ENCODE data around the gene EXOC2. TPM values are rescaled to one million over a fixed set of nuclear protein-coding genes. Genes with fewer than 3 reads are reported as not detected.

The EXOC2 gene
- total RNA-seq, 2 donors from 2014 or later = 17.2 to 24.1 TPM

DNA sequence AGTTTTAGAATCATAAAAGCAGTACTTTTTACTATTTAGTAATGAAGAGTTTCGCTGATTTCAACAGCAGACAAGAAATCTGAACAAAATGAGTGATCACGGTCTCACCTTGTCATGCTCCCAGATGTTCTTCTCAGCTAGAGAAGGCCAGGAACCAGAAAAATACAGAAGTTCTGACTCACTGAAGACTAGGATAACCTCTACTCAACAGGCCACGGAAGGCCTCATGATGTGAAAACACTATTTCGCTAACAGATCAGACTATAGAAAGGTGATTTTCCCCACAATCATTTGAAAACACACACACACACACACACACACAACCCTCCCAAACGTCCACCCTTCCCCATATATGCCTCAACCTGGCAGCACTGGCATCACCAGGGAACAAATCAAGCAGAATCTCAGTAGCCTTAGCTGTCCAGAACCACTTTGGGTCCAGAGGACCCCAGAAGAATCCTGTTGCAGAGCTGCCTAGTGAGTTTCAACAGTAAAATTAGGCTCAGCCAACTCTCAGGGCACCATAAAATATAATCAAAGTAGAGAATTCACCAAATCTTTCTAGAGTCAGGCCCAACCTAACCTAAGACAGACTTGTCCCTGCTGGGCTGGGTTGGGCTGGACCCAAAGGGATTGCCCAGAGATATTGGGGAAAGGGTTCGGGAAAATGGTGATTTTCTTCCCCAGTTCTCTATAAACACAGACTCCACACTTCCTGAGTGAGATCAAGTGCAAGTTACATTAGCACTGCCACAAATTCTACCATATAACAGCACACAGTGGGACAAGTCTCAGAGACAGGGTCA lies 7.9 kb downstream of the EXOC2 start:
- no peak for ATAC-seq (ENCODE audit: insufficient number of reproducible peaks, low FRiP score, low read depth)
- Histone ChIP-seq H3K4me1 (ENCODE audit: control insufficient read depth in 1 of 2, low read depth in 2 of 2) (peaks cover 4 to 11% of the 10 kb centered on the region in 2 donors), H3K27ac (no peak overlapping the region)

DNA sequence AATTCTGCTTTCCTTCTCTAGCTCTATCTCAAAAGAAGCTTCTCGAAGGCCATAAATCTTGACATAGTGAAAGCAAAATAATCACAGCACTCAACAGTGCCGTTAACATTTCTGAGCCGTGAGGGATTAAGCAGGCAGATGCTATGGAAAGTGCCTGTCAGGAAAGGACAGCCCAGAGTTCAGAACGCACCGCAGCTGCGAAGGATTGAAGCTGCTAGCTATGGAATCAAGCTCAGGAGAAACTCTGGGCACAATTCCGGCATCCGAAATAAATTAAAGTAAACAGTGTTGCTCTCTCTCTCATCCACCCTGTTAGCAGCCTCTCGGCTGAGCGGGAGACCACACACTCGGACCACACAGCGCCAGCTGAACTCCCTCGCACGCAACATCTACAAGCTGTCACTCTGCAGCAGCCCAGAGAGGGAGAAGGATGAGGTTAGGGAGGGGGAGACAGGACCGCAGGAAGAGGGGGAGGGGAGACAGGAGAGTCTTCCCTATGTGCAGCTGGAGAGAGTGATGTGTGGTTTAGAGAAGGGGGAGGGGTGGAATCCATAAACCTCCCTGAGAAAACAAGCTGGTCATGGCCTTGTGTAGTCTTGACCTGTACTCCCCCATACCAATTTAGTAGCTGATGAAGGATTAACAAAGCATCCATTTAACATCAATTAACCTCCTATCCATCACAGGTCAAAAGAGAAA lies 9.0 kb downstream of the EXOC2 start:
- ATAC-seq (ENCODE audit: insufficient number of reproducible peaks, low FRiP score, low read depth) (no peak), DNase-seq (ENCODE audit: low spot score) (no peak)
- H3K27me3 ChIP-seq (replicated peaks; ENCODE audit: insufficient read depth) = no peaks in the 10 kb centered on the region
- peak overlapping the region; percentile 3 for H3K4me3 ChIP-seq
- no peaks in the 10 kb centered on the region for H3K9me3 ChIP-seq
- H3K36me3 ChIP-seq = no peaks in the 10 kb centered on the region
- TF ChIP-seq, protein P1, sequence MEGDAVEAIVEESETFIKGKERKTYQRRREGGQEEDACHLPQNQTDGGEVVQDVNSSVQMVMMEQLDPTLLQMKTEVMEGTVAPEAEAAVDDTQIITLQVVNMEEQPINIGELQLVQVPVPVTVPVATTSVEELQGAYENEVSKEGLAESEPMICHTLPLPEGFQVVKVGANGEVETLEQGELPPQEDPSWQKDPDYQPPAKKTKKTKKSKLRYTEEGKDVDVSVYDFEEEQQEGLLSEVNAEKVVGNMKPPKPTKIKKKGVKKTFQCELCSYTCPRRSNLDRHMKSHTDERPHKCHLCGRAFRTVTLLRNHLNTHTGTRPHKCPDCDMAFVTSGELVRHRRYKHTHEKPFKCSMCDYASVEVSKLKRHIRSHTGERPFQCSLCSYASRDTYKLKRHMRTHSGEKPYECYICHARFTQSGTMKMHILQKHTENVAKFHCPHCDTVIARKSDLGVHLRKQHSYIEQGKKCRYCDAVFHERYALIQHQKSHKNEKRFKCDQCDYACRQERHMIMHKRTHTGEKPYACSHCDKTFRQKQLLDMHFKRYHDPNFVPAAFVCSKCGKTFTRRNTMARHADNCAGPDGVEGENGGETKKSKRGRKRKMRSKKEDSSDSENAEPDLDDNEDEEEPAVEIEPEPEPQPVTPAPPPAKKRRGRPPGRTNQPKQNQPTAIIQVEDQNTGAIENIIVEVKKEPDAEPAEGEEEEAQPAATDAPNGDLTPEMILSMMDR (IDR thresholded peaks at IDR 0.05) = no peak
- no peak overlapping the region for H3K27ac ChIP-seq
- H3K4me1 ChIP-seq (ENCODE audit: control insufficient read depth in 1 of 2, low read depth in 2 of 2) = peaks cover 4 to 11% of the 10 kb centered on the region in 2 donors

More for the DNA sequence above, 7.9 kb downstream of the EXOC2 start:
- TF ChIP-seq, protein P1 (IDR thresholded peaks at IDR 0.05) = no peak
- Histone ChIP-seq H3K4me3 (no peak overlapping the region), H3K9me3 (no peaks in the 10 kb centered on the region), H3K36me3 (no peaks in the 10 kb centered on the region), H3K27me3 (replicated peaks; ENCODE audit: insufficient read depth) (no peaks in the 10 kb centered on the region)
- no peak for DNase-seq (ENCODE audit: low spot score)

DNA sequence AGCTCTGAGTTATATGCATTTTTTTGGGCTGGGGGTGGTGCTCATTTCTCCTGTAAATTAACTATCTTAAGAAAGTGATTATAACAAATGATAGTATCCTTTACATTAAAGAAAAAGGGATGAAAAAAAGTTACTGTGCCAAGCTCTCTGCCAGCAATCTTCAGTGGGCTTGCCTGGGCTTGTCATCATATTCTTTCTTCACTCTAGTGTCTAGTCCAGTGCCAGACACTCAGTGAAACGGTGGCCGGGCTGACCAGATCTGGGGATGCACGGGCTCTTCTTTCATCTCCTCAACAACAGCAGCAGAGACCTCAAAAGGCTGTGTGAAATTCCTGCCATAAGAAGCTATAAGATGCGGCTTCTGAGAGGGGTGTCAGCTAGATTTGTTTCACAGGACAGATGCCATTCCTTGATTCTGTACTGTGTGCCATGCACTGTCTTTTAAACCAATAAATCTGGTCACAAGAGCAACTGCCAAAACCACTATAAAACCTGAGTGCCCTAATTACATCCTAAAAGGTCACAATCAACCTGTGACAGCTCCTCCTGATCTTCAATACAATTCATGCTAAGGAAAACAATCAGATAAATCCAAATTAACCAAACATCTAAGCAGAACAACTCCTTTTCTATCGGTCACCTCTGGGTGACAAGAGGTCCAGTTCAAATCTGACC lies 12.1 kb downstream of the EXOC2 start:
- Histone ChIP-seq H3K4me3 (no peak overlapping the region), H3K27ac (no peak overlapping the region), H3K4me1 (ENCODE audit: control insufficient read depth in 1 of 2, low read depth in 2 of 2) (peaks cover 4 to 11% of the 10 kb centered on the region in 2 donors), H3K9me3 (no peaks in the 10 kb centered on the region), H3K36me3 (no peaks in the 10 kb centered on the region), H3K27me3 (replicated peaks; ENCODE audit: insufficient read depth) (no peaks in the 10 kb centered on the region)
- TF ChIP-seq, protein P1 (IDR thresholded peaks at IDR 0.05) = no peak
- ATAC-seq (ENCODE audit: insufficient number of reproducible peaks, low FRiP score, low read depth) (no peak), DNase-seq (ENCODE audit: low spot score) (no peak)

DNA sequence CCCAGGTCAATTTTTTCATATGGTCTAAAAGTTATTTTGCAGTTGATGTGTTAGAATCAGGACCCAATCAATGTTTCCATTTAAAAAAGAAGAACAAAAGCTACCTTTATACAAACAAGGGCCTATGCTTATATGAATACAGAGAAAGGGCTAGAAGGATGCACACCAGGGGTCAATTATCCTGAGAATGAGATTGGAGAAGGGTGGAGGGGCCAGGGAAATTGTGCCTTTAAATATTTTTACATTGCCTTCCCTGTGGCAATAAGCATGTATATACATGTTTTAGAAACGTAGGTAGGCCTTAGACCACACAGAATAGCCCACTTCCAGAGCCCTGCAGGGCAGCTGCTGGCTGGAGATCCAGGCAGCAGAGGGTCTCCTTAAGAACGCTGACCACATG lies 12.7 kb downstream of the EXOC2 start:
- no peaks in the 10 kb centered on the region for H3K36me3 ChIP-seq
- no peaks in the 10 kb centered on the region for H3K27me3 ChIP-seq (replicated peaks; ENCODE audit: insufficient read depth)
- TF ChIP-seq, protein P1 (IDR thresholded peaks at IDR 0.05) = no peak
- no peak for DNase-seq (ENCODE audit: low spot score)
- ATAC-seq (ENCODE audit: insufficient number of reproducible peaks, low FRiP score, low read depth) = no peak
- peaks cover under 1 to 11% of the 10 kb centered on the region in 2 donors for H3K4me1 ChIP-seq (ENCODE audit: control insufficient read depth in 1 of 2, low read depth in 2 of 2)
- H3K27ac ChIP-seq = no peak overlapping the region
- no peak overlapping the region for H3K4me3 ChIP-seq
- no peaks in the 10 kb centered on the region for H3K9me3 ChIP-seq

DNA sequence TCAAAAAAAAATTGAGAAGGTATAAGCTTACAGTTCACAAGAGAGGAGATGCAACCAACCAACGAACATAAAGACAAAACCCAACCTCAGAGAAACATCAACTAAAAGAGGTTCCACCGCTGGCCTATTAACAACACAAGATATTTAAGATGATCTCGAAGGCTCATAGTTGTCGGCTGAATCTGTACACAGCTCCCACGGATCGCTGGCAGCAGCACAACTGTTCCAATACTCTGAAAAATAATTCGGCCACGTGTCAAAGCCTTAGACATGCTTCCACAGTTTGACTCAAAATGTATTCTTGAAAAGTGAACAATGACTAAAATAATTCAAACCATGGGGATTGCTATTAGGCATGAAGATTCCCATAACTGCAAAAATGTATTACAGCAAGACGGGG lies 13.7 kb downstream of the EXOC2 start:
- TF ChIP-seq, protein P1 (IDR thresholded peaks at IDR 0.05) = no peak
- ATAC-seq (ENCODE audit: insufficient number of reproducible peaks, low FRiP score, low read depth) = no peak
- H3K4me1 ChIP-seq (ENCODE audit: control insufficient read depth in 1 of 2, low read depth in 2 of 2) = peaks cover 0 to 7% of the 10 kb centered on the region in 2 donors

More for the DNA sequence above, 13.7 kb downstream of the EXOC2 start:
- no peak overlapping the region for H3K4me3 ChIP-seq
- H3K9me3 ChIP-seq = no peaks in the 10 kb centered on the region
- H3K27me3 ChIP-seq (replicated peaks; ENCODE audit: insufficient read depth) = no peaks in the 10 kb centered on the region
- DNase-seq (ENCODE audit: low spot score) = no peak
- no peaks in the 10 kb centered on the region for H3K36me3 ChIP-seq
- no peak overlapping the region for H3K27ac ChIP-seq
